ENCODE measurements around the gene GRSF1.
"Not testable (repeated sequence)": the region's sequence is repeated elsewhere in the genome, so short reads cannot be mapped to it uniquely, and the experiment has no call there.

GRSF1 gene

DNA sequence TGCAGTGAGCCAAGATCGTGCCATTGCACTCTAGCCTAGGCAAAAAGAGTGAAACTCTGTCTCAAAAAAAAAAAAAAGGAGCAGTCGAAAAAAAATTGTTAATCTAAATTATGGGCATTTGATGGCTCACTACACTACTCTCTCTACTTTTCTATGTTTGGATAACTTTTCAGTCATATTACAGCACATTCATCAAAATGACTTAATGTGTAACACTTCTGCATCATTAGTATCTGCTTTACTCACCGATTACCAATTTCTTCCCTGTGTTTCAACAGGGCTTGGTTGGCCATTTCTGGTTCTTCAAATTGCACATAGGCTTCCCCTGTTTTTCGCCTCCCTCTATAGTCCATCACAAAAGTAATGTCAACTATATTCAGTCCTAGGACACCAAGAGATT lies 8.4 kb downstream of the GRSF1 start:
- DNase-seq, result no peak

DNA sequence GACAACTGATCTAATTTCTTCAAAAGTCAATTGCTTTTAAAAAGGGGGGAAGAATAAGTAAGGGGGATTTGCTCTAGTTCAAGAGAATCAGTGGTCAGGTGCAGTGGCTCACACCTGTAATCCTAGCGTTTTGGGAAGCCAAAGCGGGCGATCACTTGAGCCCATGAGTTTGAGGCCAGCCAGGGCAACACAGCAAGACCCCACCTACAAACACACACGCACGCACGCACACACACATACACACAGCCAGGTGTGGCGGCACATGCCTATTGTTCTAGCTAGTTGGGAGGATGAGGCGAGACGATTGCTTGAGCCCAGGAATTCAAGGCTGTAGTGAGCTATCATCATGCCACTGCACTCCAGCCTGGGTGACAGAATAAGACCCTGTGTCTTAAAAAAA lies 9.6 kb downstream of the GRSF1 start:
- DNase-seq, result no peak

DNA sequence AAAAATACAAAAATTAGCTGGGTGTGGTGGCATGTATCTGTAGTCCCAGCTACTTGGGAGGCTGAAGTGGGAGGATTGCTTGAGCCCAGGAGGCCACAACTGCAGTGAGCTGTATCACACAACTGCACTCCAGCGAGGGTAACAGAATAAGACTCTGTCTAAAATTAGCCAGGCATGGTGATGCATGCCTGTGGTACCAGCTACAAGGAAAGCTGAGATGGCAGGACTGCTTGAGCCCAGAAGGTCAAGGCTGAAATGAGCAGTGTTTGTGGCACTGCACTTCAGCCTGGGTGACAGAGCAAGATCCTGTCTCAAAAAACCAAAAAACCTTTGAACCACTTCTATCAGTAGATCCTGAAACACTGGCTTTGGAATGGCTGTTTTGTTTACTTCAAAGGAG lies 10.2 kb downstream of the GRSF1 start:
- DNase-seq, result no peak

DNA sequence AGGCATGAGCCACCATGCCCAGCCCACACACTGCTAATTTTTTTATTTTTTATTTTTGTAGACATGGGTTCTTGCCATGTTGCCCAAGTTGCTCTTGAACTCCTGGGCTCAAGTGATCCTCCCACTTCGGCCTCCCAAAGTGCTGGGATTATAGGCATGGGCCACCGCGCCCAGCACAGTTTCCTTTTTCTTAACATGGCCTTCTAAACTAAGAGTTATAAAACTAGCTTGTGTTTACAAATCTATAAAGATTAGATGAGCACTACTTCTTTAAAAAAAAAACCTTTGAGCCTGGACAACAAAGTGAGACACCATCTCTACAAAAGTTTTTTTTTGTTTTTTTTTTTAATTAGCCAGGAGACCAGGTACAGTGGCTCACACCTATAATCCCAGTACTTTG lies 10.7 kb downstream of the GRSF1 start:
- no peak for DNase-seq

DNA sequence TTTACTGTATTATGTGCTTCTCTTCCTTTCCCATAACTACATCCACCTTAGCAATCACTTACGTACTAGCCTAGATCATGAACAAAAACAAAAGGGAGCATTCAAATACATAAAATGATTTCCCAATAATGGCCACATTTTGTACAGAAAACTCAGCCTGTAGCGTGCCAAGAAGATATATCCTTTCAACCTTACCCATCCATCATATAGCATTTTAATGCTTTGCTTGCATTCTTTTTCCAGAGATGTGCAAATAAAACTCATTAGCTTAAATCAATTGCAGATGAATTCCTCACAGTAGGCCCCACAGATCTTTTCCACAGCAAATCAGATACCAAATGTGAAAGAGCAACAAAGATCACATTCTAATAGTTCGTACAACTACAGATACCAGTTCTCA lies 20.8 kb downstream of the GRSF1 start:
- DNase-seq, result no peak

DNA sequence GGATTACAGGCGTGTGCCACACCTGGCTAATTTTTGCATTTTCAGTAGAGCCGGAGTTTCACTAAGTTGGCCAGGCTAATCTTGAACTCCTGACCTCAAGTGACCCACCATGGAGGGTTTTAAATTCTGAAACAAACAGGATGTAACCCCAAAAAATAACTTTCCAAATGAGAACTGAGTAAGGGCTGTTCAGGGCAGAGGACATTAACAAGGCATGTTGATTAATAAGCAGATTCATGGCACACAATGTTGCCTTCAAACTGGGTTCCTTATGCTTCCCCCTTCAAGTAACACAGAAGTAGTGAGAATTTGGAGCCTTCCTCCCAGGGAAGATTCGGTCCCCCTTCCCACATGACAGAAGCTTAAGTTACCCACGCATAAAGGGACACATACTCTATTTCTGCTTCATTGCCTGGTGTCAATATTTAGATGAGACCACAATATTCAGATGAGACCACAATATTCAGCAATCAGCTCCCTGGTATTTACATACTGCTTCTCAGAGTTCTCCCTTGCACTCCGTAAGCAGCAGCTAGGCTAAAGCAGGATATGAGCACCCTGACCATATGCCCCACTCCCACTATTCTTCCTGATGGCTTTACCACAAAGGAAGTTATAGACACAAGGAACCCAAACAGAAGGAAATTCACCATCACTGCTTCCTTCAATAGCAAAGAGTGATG lies 21.4 kb downstream of the GRSF1 start:
- no peak for DNase-seq

DNA sequence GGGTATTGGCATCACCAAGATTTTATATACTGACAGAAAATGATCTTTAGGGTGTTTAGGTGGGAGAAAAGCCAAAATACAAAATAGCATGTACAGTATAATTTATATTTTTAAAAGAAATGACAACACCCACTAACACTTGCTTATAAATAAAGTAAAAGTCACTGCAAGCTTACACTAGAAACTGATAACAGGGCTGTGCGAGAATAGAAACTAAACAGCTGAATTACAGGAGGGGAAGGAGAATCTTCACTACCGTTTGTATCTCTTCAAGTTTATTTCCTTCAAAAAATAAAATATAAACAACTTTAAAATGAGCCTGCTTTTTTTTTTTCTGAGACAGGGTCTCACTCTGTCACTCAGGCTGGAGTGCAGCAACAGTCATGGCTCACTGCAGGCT lies 22.8 kb downstream of the GRSF1 start:
- DNase-seq, result no peak

DNA sequence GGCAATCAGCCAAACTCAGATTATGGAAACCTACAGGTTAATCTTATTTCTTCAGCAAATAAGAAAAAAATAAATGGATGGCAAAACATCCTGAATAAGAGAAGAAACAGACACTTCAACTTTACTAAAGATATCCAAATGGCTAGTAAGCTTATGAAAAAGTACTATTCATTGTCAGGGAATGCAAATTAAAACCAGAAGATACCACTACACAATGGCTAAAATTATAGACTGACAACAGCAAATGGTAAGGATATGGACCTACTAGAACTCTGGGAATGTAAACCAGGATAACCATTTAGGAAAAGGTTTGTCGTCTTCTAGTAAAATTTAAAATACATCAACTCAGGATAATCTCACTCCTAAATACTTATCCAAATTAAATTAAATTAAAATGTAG lies 24.3 kb downstream of the GRSF1 start:
- DNase-seq, result no peak

DNA sequence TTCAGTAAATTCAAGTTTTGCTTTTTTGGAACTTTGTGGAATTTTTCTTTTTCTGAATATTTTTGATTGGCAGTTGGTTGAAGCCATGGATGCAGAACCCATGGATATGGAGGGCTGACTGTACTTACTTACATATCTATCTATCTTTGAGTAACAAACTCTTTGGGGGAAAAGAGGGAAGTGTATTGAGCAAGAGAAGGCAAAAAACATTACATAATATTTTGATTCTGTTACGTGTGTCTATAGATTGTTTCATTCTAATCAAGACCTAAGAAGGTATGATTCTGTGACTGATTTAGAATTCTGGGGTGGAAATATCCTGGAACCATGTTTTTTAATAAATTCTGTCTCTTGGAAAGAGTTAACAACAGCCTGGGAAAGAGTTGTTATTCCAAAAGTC lies 31.5 kb downstream of the GRSF1 start:
- no peak for DNase-seq

DNA sequence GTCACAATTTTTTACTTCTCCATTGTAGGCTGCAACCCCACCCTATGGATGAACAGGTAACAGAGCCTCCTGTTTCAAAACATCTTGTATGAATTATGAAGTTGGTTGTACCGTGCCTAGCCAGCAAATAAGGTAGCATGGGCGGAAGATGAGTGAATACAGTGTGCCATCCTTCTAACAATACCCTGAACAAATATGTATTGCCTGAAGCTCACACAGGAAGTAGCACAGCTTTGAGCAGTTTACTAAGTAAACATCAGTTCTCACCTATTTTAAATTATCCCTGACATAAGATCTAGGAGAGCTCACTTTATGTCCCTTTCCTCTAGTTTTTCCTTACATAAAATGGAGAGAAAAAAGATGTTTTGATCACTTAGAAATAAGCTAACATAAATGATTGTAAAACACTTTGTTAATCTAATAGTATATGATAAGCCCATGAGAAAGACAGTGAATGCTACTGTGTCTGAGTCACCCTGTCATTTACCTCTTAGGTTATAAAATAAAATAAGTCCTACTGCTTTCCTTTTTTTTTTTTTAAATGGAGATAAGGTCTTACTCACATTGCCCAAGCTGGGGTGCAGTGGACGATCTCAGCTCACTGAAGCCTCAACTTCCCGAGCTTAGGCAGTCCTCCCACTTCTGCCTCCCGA lies 36.6 kb downstream of the GRSF1 start:
- DNase-seq, result no peak

DNA sequence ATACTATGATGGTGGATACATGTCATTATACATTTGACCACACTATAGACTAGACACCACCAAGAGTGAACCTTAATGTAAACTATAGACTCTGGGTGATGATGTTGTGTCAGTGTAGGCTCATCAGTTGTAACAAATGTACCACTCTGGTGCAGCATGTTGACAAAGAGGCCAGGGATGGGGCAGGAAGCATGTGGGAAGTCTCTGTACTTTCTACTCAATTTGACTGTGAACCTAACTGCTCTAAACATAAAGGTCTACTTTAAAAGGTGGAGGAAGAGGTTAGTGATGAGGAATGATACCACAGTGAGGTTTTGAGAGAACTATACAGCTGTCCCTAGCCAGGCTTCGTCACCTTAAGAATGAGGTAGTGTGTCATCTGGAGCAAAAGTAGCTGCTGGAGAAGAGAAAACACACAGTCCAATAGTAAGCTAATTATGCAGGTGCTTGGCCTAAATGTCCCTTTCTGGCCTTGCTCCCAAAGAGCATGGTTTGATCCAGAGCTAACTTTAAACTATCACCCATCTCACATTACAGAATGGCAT lies 38.4 kb downstream of the GRSF1 start:
- DNase-seq, result no peak

DNA sequence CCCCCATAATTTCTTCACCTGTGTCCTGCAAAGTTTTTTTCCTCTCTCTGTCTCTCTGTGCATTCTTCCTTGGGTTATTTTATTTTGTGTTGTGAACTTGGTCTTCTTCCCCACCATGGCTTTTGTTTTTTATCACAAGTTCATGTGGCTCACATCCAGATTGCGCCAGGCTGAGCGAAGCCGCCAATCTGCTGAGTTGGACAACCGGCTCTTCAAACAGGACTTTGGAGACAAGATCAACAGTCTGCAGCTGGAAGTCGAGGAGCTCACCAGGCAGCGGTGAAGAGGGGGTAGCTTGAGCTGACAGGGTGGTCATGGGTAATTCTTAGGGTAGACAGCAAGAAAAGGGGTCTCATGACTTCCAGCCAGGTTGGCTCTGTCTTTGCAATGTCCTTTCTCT lies 46.1 kb downstream of the GRSF1 start:
- no peak for DNase-seq

DNA sequence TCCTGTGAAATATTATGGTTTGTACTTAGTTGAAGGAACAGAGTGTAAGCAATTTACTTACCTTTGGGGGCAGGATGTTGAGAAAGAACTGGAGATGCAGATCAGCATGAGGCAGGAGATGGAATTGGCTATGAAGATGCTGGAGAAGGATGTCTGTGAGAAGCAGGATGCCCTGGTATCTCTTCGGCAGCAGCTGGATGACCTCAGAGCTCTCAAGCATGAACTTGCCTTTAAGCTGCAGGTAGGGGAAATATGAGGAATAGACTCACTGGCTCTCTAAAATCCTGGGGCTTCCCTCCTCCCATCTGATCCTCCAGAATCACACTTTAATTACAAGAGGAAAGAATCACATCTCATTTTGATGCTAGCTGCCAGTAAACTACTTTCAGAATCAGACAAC lies 51.0 kb downstream of the GRSF1 start:
- DNase-seq, result no peak

DNA sequence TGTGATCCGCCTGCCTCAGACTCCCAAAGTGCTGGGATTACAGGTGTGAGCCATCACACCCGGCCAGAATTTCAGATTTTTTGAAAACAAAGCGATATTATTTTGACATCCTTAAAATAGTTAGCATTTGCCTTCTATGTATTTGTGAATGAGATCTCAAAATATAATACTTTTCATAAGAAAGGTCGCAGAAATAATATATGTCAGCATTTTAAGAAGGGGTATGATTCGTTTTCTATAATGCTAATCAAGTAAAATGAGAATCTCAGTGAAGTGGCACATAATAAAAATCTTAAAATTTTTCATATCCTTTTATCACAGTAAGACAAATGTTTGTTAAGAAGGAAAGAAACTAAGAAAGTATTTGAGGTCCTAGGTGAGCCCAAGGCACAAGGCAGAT lies 52.2 kb downstream of the GRSF1 start:
- DNase-seq, result no peak

DNA sequence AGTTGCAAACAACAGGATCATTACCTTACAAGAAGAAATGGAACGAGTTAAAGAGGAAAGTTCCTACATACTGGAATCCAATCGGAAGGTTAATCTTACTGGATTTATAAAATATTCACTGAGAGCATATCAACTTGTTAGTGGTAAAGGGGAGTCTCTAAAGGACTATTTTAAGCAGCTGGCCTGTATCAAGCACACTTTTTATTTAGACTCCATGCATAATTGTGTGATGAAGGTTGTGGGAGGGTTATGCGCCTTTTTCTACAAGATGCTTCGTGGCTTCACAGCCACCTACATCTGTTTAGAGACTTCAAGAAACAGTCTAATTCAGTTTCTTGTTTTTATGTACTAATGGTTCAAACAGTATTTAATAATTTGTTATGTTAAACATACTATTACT lies 56.6 kb downstream of the GRSF1 start:
- no peak for DNase-seq

DNA sequence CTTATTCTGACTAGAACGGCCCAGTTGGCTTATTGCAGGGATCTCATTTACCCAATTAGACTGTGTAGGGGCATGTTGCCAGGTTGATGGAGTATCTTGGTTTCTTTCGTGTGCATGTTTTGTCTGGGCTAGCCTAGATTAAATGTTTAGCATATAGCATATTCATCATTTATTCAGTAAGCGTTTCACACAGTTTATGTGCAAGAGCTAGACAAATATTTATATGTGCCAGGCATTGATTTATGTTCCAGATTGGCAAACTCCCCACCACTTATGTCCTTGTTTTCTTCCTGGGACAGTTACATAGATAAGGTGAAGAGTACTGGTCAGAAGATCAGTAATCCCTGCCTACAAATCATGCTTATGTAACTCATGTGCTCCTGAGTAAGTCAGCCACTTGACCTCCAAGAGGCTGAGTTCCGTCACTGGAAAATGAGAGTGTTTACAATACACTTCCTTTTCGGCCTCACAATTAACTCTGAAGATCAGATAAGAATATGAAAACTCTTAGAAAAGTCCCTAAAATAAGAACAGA lies 60.7 kb downstream of the GRSF1 start:
- no peak for DNase-seq

DNA sequence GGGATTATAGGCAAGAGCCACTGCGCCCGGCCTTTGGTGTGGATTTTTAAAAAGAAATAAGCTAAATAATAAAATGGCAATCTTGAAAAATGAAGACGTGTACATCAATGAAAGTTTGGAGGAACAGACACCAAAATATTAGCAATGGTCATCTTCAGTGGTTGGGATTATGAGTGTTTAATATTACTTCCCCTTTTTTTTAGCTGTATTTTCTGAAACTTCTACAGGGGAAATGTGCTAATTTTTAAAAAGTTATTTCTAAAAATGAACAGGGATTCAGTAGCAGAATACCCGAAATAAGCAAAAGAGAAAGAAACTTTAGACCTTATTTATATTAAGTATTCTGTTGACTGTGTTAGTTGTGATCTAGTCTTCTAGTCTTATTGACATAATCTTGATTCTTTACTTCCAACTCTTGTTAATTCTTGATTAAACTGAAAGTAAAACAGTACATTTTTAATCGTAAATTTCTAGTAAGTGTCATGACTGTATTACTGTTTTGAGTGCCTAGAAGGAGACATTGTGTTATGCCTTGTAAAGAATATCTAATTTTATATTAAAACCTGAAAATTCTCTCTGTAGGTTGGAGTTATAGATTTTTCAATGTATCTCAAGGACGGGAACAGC lies 66.6 kb downstream of the GRSF1 start:
- no peak for DNase-seq

DNA sequence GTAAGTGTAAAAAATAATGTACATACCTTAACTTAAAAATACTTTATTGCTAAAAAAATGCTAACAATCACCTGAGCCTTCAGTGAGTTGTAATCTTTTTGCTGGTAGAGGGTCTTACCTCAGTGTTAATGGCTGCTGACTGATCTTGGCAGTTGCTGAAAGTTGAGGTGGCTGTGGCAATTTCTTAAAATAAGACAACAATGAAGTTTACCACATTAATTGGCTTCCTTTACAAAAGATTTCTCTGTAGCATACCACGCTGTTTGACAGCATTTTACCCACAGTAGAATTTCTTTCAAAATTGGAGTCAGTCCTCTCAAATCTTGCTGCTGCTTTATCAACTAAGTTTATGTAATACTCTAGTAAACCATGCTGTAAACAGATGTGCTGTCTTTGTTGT lies 70.3 kb downstream of the GRSF1 start:
- DNase-seq, result not testable (repeated sequence)

DNA sequence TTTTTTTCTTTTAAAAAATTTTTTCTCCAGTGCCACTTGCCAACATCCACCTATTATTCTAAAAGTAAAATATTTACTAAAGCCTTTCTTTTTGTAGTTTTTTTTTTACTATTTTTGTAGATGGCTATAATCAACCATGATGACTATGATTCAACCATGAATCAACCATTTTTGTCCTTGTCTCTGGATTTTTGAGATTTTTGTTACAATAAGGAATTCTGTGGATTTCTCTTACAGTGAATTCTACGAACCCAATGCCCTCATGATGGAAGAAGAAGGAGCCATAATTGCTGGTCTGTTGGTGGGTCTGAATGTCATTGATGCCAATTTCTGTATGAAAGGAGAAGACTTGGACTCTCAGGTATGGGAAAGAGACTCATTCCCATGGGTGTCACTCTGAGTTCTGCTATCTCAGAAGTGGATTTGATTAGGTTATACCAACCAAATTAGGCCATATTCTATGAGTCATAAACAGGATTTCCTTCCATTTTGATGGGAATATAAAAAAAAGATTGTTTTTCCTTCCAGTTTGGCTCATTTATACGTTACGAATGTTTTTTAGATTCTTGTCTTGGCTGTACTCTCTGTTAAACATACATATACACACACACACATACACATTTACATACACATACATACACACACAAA lies 71.3 kb downstream of the GRSF1 start:
- no peak for DNase-seq
